ENCODE data around the gene AGPAT3. TPM values are rescaled to one million over a fixed set of nuclear protein-coding genes. Genes with fewer than 3 reads are reported as not detected.

The AGPAT3 gene
- total RNA-seq, 4 donors from 2014 or later, result 61.0 to 77.9 (median 69.4) TPM

DNA sequence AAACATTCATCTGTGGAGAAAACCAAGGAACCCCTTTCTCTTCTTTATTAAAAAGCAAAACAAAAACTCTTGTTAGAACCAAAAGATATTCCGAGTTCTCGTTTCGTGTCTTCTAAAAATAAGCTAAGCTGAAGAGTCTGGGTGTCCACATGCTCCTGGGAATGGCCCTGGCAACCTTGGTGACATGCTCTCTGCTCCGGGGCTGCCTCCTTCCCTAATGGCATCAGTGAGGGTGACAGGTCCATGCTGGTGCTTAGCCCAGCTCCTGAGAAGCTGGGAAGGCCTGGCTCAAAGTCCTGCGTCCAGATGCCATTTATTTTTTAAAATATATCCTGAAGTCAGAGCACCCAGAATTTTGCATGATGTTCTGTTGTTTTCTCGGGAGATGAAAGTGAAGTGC is 122.5 kb downstream of the AGPAT3 start:
- WGBS, result 63% methylated on average over 6 of the region's 6 CpGs
- H3K27ac ChIP-seq, result peak overlapping the region; percentile 2
- DNase-seq (ENCODE audit: low spot score in 2 of 2), result no peak

DNA sequence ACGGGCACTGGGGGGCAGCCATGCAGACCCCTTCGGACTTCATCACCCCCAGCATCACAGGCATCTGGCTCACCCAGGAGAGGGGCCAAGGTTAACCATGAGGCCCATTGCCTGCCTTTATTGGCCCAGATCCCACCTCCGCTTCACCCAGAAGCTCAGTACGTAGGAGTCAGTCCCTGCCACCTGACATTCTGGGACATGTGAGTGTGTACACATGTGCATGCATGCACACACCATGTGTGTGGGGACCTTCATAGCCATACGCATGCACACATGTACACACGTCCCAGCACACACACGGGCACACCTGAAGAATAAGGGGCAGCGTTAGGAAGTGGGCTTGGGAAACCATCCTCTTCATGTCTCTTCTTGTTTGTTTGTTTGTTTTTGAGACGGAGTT is 123.0 kb downstream of the AGPAT3 start:
- Histone ChIP-seq H3K9me3 (no peaks in the 10 kb centered on the region), H3K27ac (no peak overlapping the region), H3K27me3 (no peaks in the 10 kb centered on the region), H3K4me3 (no peak overlapping the region), H3K36me3 (peaks cover 11% of the 10 kb centered on the region), H3K4me1 (peaks cover 12% of the 10 kb centered on the region)
- no peak for DNase-seq (ENCODE audit: low spot score in 2 of 2)
- WGBS, result 83% methylated on average over 7 of the region's 9 CpGs
- TF ChIP-seq EP300 (IDR thresholded peaks at IDR 0.05), result no peak
- no peak for TF ChIP-seq POLR2AphosphoS5 (IDR thresholded peaks at IDR 0.05)
- TF ChIP-seq POLR2A (IDR thresholded peaks at IDR 0.05), result no peak
- TF ChIP-seq, protein P1, sequence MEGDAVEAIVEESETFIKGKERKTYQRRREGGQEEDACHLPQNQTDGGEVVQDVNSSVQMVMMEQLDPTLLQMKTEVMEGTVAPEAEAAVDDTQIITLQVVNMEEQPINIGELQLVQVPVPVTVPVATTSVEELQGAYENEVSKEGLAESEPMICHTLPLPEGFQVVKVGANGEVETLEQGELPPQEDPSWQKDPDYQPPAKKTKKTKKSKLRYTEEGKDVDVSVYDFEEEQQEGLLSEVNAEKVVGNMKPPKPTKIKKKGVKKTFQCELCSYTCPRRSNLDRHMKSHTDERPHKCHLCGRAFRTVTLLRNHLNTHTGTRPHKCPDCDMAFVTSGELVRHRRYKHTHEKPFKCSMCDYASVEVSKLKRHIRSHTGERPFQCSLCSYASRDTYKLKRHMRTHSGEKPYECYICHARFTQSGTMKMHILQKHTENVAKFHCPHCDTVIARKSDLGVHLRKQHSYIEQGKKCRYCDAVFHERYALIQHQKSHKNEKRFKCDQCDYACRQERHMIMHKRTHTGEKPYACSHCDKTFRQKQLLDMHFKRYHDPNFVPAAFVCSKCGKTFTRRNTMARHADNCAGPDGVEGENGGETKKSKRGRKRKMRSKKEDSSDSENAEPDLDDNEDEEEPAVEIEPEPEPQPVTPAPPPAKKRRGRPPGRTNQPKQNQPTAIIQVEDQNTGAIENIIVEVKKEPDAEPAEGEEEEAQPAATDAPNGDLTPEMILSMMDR (IDR thresholded peaks at IDR 0.05), result no peak

More for the DNA sequence above, 122.5 kb downstream of the AGPAT3 start:
- H3K9me3 ChIP-seq, result no peaks in the 10 kb centered on the region
- TF ChIP-seq POLR2A (IDR thresholded peaks at IDR 0.05), result no peak
- no peak for TF ChIP-seq EP300 (IDR thresholded peaks at IDR 0.05)
- TF ChIP-seq POLR2AphosphoS5 (IDR thresholded peaks at IDR 0.05), result no peak
- no peak overlapping the region for H3K4me3 ChIP-seq
- H3K27me3 ChIP-seq, result no peaks in the 10 kb centered on the region
- peaks cover 12% of the 10 kb centered on the region for H3K4me1 ChIP-seq
- peaks cover 16% of the 10 kb centered on the region for H3K36me3 ChIP-seq

DNA sequence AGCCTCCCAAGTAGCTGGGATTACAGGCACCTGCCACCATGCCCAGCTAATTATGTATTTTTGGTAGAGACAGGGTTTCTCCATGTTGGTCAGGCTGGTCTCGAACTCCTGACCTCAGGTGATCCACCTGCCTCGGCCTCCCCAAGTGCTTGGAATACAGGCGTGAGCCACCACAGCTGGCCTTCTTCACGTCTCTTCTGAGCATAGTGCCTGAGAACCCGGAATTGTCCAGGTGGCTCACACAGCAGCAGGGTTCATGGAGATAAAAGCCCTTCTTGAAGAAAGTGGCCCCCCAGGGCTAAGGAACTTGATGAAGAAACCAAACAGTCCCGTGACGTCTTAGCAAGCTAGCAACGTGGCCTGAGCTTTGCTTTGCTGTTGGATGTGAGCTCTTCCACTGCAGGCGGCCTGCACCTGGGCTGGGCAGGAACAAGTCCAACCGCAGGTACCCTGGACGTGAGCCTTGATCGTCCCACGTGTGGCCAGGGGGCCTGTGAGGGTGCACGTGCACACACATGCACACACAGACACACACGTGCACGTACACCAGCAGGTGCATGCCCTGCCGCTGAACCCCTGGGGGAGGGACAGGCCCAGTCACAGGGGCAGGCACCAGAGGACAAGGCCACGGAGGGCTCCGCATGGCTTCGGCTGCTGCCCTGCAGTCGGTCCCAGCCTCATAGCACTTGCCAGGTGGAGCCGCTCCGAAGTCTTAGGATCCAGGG is 123.6 kb downstream of the AGPAT3 start:
- TF ChIP-seq POLR2AphosphoS5 (IDR thresholded peaks at IDR 0.05), result no peak
- TF ChIP-seq, protein P1 (IDR thresholded peaks at IDR 0.05), result no peak
- no peak for TF ChIP-seq EP300 (IDR thresholded peaks at IDR 0.05)
- no peak for TF ChIP-seq POLR2A (IDR thresholded peaks at IDR 0.05)
- H3K4me3 ChIP-seq, result no peak overlapping the region
- no peak overlapping the region for H3K27ac ChIP-seq
- WGBS, result 85% methylated on average over 13 of the region's 23 CpGs
- H3K4me1 ChIP-seq, result peaks cover 12% of the 10 kb centered on the region
- no peak for DNase-seq (ENCODE audit: low spot score in 2 of 2)
- H3K36me3 ChIP-seq, result peaks cover 5% of the 10 kb centered on the region
- H3K9me3 ChIP-seq, result no peaks in the 10 kb centered on the region
- no peaks in the 10 kb centered on the region for H3K27me3 ChIP-seq

DNA sequence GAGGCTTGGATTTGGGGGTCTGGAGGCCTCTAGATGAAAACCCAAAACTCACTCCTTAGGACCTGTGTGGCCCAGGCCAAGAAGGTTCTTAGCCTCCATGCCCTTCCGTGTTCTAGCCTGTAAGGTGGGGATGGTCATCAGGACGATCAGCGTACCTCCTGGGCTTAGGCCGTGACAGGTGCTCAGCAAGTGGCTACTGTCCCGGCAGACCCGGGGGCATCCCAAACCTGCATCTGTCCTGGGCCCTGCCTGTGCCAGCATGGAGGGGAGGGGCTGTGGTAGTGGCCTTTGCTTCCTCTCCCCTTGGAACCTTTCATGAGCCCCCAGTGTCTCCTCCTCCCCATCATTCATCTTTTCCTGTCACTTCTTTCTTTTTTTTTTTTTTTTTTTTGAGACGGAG is 124.4 kb downstream of the AGPAT3 start:
- DNase-seq (ENCODE audit: low spot score in 2 of 2), result no peak
- Histone ChIP-seq H3K36me3 (no peaks in the 10 kb centered on the region), H3K27ac (no peak overlapping the region), H3K27me3 (peaks cover 3% of the 10 kb centered on the region), H3K4me3 (no peak overlapping the region), H3K4me1 (peaks cover 12% of the 10 kb centered on the region), H3K9me3 (no peaks in the 10 kb centered on the region)
- TF ChIP-seq POLR2A (IDR thresholded peaks at IDR 0.05) (no peak), POLR2AphosphoS5 (IDR thresholded peaks at IDR 0.05) (no peak), EP300 (IDR thresholded peaks at IDR 0.05) (no peak)
- TF ChIP-seq, protein P1 (IDR thresholded peaks at IDR 0.05), result no peak
- 80% methylated on average over 7 of the region's 7 CpGs for WGBS

DNA sequence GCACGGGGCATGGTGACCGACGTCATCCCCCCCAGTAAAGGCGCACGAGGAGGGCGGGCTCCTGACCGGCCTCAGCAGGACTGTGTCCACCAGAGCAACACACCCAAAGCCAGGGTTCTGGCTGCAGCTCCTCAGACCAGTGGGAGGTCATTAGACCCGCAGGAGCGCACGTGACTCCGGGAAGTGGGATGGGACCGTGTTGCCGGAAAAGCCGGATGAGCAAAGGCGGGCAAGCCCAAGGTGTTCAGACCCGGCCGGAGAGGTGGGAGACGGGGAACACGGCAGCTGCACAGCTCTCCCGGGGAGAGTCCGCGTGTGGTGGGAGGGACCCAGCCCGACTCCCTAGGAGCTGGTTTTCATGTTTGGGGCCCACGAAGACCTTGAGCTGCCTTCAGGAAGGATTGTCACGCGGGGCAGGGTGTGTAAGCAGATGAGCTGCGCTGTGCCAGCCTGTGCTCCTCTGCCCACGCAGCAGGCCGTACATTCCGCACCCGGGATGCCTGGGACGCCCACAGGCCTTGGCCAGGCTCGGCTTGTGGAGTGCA is 126.5 kb downstream of the AGPAT3 start:
- WGBS, result 83% methylated on average over 33 of the region's 33 CpGs

More for the DNA sequence above, 126.5 kb downstream of the AGPAT3 start:
- Histone ChIP-seq H3K4me3 (no peak overlapping the region), H3K9me3 (no peaks in the 10 kb centered on the region), H3K27ac (no peak overlapping the region), H3K36me3 (no peaks in the 10 kb centered on the region), H3K27me3 (peaks cover 3% of the 10 kb centered on the region), H3K4me1 (peaks cover 10% of the 10 kb centered on the region)
- no peak for TF ChIP-seq POLR2AphosphoS5 (IDR thresholded peaks at IDR 0.05)
- TF ChIP-seq EP300 (IDR thresholded peaks at IDR 0.05), result no peak
- TF ChIP-seq, protein P1 (IDR thresholded peaks at IDR 0.05), result no peak
- TF ChIP-seq POLR2A (IDR thresholded peaks at IDR 0.05), result no peak
- no peak for DNase-seq (ENCODE audit: low spot score in 2 of 2)

Data from suprapubic skin (tissue), 4 donors.